Smooth muscle cell (in vitro differentiated cells): Measurements from ENCODE around the gene RAB31. TPM values are rescaled to one million over a fixed set of nuclear protein-coding genes. Genes with fewer than 3 reads are reported as not detected.

ENCODE experiments used
- DNase-seq: peaks from one replicate; lab custom pipeline; 2025; ENCODE audit not compliant: unreplicated experiment; lab: John Stamatoyannopoulos, UW
- H2AFZ ChIP-seq: fragments of 200-600 bp; sonication (generic); 2 replicates; pipeline ENCODE4 v1.6.0; 2016; ENCODE audit warnings: antibody characterized with exemption, low read depth, mild to moderate bottlenecking
- H3F3A ChIP-seq: fragments of 200-600 bp; sonication (generic); 2 replicates; pipeline ENCODE4 v1.6.0; 2017; ENCODE audit warnings: antibody characterized with exemption, low read depth
- H3K27ac ChIP-seq: fragments of 200-600 bp; sonication (generic); 2 replicates; pipeline ENCODE4 v1.5.1; 2016; ENCODE audit warnings: low read depth, mild to moderate bottlenecking
- H3K27me3 ChIP-seq: fragments of 200-600 bp; sonication (generic); 2 replicates; pipeline ENCODE4 v1.6.1; 2016; ENCODE audit warnings: low read depth, mild to moderate bottlenecking
- H3K36me3 ChIP-seq: fragments of 200-600 bp; sonication (generic); 2 replicates; pipeline ENCODE4 v1.5.1; 2016; ENCODE audit warnings: low read depth
- H3K4me1 ChIP-seq: fragments of 200-600 bp; sonication (generic); 2 replicates; pipeline ENCODE4 v1.5.1; 2016; ENCODE audit warnings: low read depth
- H3K4me2 ChIP-seq: fragments of 200-600 bp; sonication (generic); 2 replicates; pipeline ENCODE4 v1.6.0; 2016; ENCODE audit warnings: mild to moderate bottlenecking
- H3K4me3 ChIP-seq: fragments of 200-600 bp; sonication (generic); 2 replicates; pipeline ENCODE4 v1.5.1; 2016; ENCODE audit warnings: mild to moderate bottlenecking
- H3K79me2 ChIP-seq: fragments of 200-600 bp; sonication (generic); 2 replicates; pipeline ENCODE4 v1.6.0; 2016; ENCODE audit warnings: low read depth, mild to moderate bottlenecking
- H3K9ac ChIP-seq: fragments of 200-600 bp; sonication (generic); 2 replicates; pipeline ENCODE4 v1.6.0; 2016; ENCODE audit warnings: low read depth
- H3K9me3 ChIP-seq: fragments of 200-600 bp; sonication (generic); replicated peaks from 2 replicates; pipeline ENCODE4 v1.5.1; 2016; ENCODE audit warnings: low read depth
- H4K20me1 ChIP-seq: fragments of 200-600 bp; sonication (generic); 2 replicates; pipeline ENCODE4 v1.6.0; 2016; ENCODE audit warnings: low read depth
- WGBS: methylation state at CpG from one replicate; pipeline ENCODE4 v1.1.7; 2016; ENCODE audit warnings: low lambda C conversion rate; 5-methylcytosine and 5-hydroxymethylcytosine counted together
- polyA plus RNA-seq: library from polyadenylated mRNA; unstranded; fragments of >200 nt; fragmentation: Nextera tagmentation; extraction: Ambion mirVana; gene quantifications from 2 replicates; pipeline ENCODE4 v1.2.1, GENCODE V29; 2016
- total RNA-seq: library from RNA; depleted of rRNA; stranded (reverse); fragments of >200 nt; gene quantifications from 2 replicates; pipeline ENCODE4 v1.2.3, GENCODE V29; 2014
- TF ChIP-seq, protein P1 (sequence below): fragments of 200-600 bp; sonication (generic); IDR thresholded peaks from 2 replicates; pipeline ENCODE4 v1.5.1; 2017; ENCODE audit warnings: borderline replicate concordance, mild to moderate bottlenecking, antibody characterized with exemption; ENCODE audit not compliant: insufficient read depth, poor library complexity, severe bottlenecking

The RAB31 gene
- total and polyA plus RNA-seq, 2 experiments from 2014 or later, result 116 to 414 TPM

- Histone ChIP-seq H3K4me1 (peaks cover 12% of the 10 kb centered on the region), H4K20me1 (peaks cover 26% of the 10 kb centered on the region), H3K36me3 (no peaks in the 10 kb centered on the region), H3K9me3 (no peaks in the 10 kb centered on the region), H3K27ac (peak overlapping the region; percentile 84), H3K9ac (no peak overlapping the region), H3K27me3 (no peaks in the 10 kb centered on the region), H3F3A (peaks cover 16% of the 10 kb centered on the region), H2AFZ (no peak overlapping the region), H3K4me3 (no peak overlapping the region), H3K79me2 (peaks cover 45% of the 10 kb centered on the region), H3K4me2 (peak overlapping the region; percentile 59)
- DNase-seq, result no peak
- TF ChIP-seq, protein P1, sequence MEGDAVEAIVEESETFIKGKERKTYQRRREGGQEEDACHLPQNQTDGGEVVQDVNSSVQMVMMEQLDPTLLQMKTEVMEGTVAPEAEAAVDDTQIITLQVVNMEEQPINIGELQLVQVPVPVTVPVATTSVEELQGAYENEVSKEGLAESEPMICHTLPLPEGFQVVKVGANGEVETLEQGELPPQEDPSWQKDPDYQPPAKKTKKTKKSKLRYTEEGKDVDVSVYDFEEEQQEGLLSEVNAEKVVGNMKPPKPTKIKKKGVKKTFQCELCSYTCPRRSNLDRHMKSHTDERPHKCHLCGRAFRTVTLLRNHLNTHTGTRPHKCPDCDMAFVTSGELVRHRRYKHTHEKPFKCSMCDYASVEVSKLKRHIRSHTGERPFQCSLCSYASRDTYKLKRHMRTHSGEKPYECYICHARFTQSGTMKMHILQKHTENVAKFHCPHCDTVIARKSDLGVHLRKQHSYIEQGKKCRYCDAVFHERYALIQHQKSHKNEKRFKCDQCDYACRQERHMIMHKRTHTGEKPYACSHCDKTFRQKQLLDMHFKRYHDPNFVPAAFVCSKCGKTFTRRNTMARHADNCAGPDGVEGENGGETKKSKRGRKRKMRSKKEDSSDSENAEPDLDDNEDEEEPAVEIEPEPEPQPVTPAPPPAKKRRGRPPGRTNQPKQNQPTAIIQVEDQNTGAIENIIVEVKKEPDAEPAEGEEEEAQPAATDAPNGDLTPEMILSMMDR, result no peak
- WGBS, result 86% methylated on average over 15 of the region's 15 CpGs
Observed at GRCh38 chr18:9828506-9829396, 120.7 kb downstream of the RAB31 start.

DNA sequence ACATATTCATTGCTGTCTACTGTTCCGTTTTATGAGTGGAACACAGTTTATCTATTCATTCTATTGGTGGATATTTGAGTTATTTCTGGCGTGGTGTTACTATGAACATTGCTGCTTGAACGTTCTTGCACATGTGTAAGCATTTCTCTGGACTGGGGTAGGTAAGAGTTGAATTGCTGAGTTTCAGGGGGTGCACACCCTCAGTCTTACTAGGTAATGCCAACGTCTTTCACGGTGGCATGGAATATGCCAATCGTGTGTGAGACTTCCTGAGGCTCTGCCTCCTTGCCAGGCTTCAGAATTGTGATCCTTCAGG is 121.3 kb downstream of the RAB31 start:
- no peaks in the 10 kb centered on the region for H3K9me3 ChIP-seq

GRCh38 chr18:9831036-9831722 is 123.1 kb downstream of the RAB31 start:
- H3K79me2 ChIP-seq, result peaks cover 51% of the 10 kb centered on the region
- no peak overlapping the region for H2AFZ ChIP-seq
- no peaks in the 10 kb centered on the region for H3K27me3 ChIP-seq
- peaks cover 44% of the 10 kb centered on the region for H4K20me1 ChIP-seq
- no peak overlapping the region for H3K4me2 ChIP-seq
- no peak overlapping the region for H3K9ac ChIP-seq
- peaks cover 16% of the 10 kb centered on the region for H3K4me1 ChIP-seq
- no peaks in the 10 kb centered on the region for H3K9me3 ChIP-seq
- DNase-seq, result no peak
- TF ChIP-seq, protein P1, result no peak
- 91% methylated on average over 13 of the region's 13 CpGs for WGBS
- no peak overlapping the region for H3K27ac ChIP-seq
- no peak overlapping the region for H3K4me3 ChIP-seq
- H3F3A ChIP-seq, result peaks cover 11% of the 10 kb centered on the region
- H3K36me3 ChIP-seq, result no peaks in the 10 kb centered on the region

More for the DNA sequence above, 121.3 kb downstream of the RAB31 start:
- H3K4me3 ChIP-seq, result no peak overlapping the region
- H3F3A ChIP-seq, result peaks cover 12% of the 10 kb centered on the region
- H3K27ac ChIP-seq, result peak overlapping the region; percentile 84
- H3K9ac ChIP-seq, result no peak overlapping the region
- WGBS, result 97% methylated on average over 6 of the region's 6 CpGs
- peaks cover 14% of the 10 kb centered on the region for H3K4me1 ChIP-seq
- TF ChIP-seq, protein P1, result no peak
- peaks cover 32% of the 10 kb centered on the region for H4K20me1 ChIP-seq
- H3K4me2 ChIP-seq, result no peak overlapping the region
- no peak for DNase-seq
- H3K79me2 ChIP-seq, result peaks cover 47% of the 10 kb centered on the region
- no peaks in the 10 kb centered on the region for H3K27me3 ChIP-seq
- H2AFZ ChIP-seq, result no peak overlapping the region
- no peaks in the 10 kb centered on the region for H3K36me3 ChIP-seq
